Suprapubic skin (tissue), 4 donors: Measurements from ENCODE around the gene LYL1. TPM values are rescaled to one million over a fixed set of nuclear protein-coding genes. Genes with fewer than 3 reads are reported as not detected.
A peak's percentile ranks its signal among the peaks of the same experiment; 100 is the strongest.

Source experiments
- DNase-seq, 2 donors: peaks; one replicate each; pipeline ENCODE4 v3.0.0-alpha.2; 2019; ENCODE audit warnings: low spot score in 2 of 2
- H3K27ac ChIP-seq: fragments of 200-600 bp; sonication (generic); one replicate; pipeline ENCODE4 v1.5.1; 2019
- H3K27me3 ChIP-seq: fragments of 200-600 bp; sonication (generic); one replicate; pipeline ENCODE4 v1.5.1; 2019
- H3K36me3 ChIP-seq: fragments of 200-600 bp; sonication (generic); one replicate; pipeline ENCODE4 v1.5.1; 2019
- H3K4me1 ChIP-seq: fragments of 200-600 bp; sonication (generic); one replicate; pipeline ENCODE4 v1.5.1; 2019
- H3K4me3 ChIP-seq: fragments of 200-600 bp; sonication (generic); one replicate; pipeline ENCODE4 v1.5.1; 2019; ENCODE audit warnings: mild to moderate bottlenecking
- H3K9me3 ChIP-seq: fragments of 200-600 bp; sonication (generic); one replicate; pipeline ENCODE4 v1.5.1; 2019
- CTCF ChIP-seq, 2 donors: fragments of 200-600 bp in 1 of 2; fragments of 450-650 bp in 1 of 2; sonication (generic) in 1 of 2; IDR thresholded peaks; one replicate each; pipeline ENCODE4 v1.5.1; 2016 to 2019; ENCODE audit warnings: antibody characterized with exemption in 2 of 2, mild to moderate bottlenecking in 1 of 2, moderate library complexity in 1 of 2
- EP300 ChIP-seq: sonication (generic); formaldehyde crosslinking; IDR thresholded peaks from one replicate; pipeline ENCODE4 v1.6.1; 2017; ENCODE audit warnings: antibody characterized with exemption
- POLR2A ChIP-seq, 2 donors: fragments of 450-650 bp; IDR thresholded peaks; one replicate each; pipeline ENCODE4 v1.6.1; 2017; ENCODE audit warnings: antibody characterized with exemption in 2 of 2, mild to moderate bottlenecking in 2 of 2, moderate library complexity in 2 of 2
- POLR2AphosphoS5 ChIP-seq, 3 donors: sonication (generic); formaldehyde crosslinking; IDR thresholded peaks; one replicate each; pipeline ENCODE4 v1.6.1; 2017; ENCODE audit warnings: antibody characterized with exemption in 3 of 3
- WGBS: methylation state at CpG from one replicate; pipeline ENCODE4 v1.1.5; 2018; 5-methylcytosine and 5-hydroxymethylcytosine counted together
- total RNA-seq, 4 donors: library from RNA; depleted of rRNA; stranded (reverse); fragments of >200 nt; gene quantifications; one replicate each; pipeline ENCODE4 v1.1.0, GENCODE V29; 2016

The LYL1 gene
- total RNA-seq, 4 donors from 2014 or later, result 1.5 to 2.7 (median 2.2) TPM

- Histone ChIP-seq H3K4me3 (peak overlapping the region; percentile 14), H3K9me3 (no peaks in the 10 kb centered on the region), H3K27me3 (no peaks in the 10 kb centered on the region), H3K36me3 (peaks cover 17% of the 10 kb centered on the region), H3K4me1 (peaks cover 65% of the 10 kb centered on the region), H3K27ac (peak overlapping the region; percentile 72)
- no peak for DNase-seq
- 42% methylated on average over 16 of the region's 20 CpGs for WGBS
- no peak for TF ChIP-seq EP300
- TF ChIP-seq CTCF (IDR thresholded peaks at IDR 0.05), result no peak
- no peak for TF ChIP-seq POLR2A (IDR thresholded peaks at IDR 0.05)
- TF ChIP-seq POLR2AphosphoS5 (IDR thresholded peaks at IDR 0.05), result no peak
Observed at GRCh38 chr19:13069415-13070359, 33.0 kb downstream of the LYL1 start.

GRCh38 chr19:13068085-13068846, 34.4 kb downstream of the LYL1 start:
- H3K36me3 ChIP-seq, result peaks cover 5% of the 10 kb centered on the region

GRCh38 chr19:13066933-13067807, 35.5 kb downstream of the LYL1 start:
- TF ChIP-seq POLR2AphosphoS5 (IDR thresholded peaks at IDR 0.05) (no peak), CTCF (IDR thresholded peaks at IDR 0.05) (no peak), EP300 (no peak), POLR2A (IDR thresholded peaks at IDR 0.05) (no peak)
- H3K9me3 ChIP-seq, result no peaks in the 10 kb centered on the region
- H3K27ac ChIP-seq, result peak overlapping the region; percentile 72
- WGBS, result 51% methylated on average over 7 of the region's 17 CpGs
- peaks cover 83% of the 10 kb centered on the region for H3K4me1 ChIP-seq
- no peak overlapping the region for H3K4me3 ChIP-seq
- H3K36me3 ChIP-seq, result no peaks in the 10 kb centered on the region
- H3K27me3 ChIP-seq, result no peaks in the 10 kb centered on the region
- DNase-seq, result no peak

More at GRCh38 chr19:13068085-13068846, 34.4 kb downstream of the LYL1 start:
- DNase-seq, result no peak
- no peak for TF ChIP-seq POLR2A (IDR thresholded peaks at IDR 0.05)
- TF ChIP-seq CTCF (IDR thresholded peaks at IDR 0.05), result no peak
- TF ChIP-seq EP300, result no peak
- TF ChIP-seq POLR2AphosphoS5 (IDR thresholded peaks at IDR 0.05), result no peak
- 49% methylated on average over 4 of the region's 6 CpGs for WGBS
- Histone ChIP-seq H3K9me3 (no peaks in the 10 kb centered on the region), H3K27ac (peak overlapping the region; percentile 72), H3K4me3 (no peak overlapping the region), H3K4me1 (peaks cover 72% of the 10 kb centered on the region), H3K27me3 (no peaks in the 10 kb centered on the region)

GRCh38 chr19:13066226-13066625, 36.4 kb downstream of the LYL1 start:
- TF ChIP-seq EP300, result no peak
- no peak for TF ChIP-seq POLR2AphosphoS5 (IDR thresholded peaks at IDR 0.05)
- TF ChIP-seq CTCF (IDR thresholded peaks at IDR 0.05), result no peak
- no peak for TF ChIP-seq POLR2A (IDR thresholded peaks at IDR 0.05)
- no peak for DNase-seq
- 60% methylated on average over 5 of the region's 5 CpGs for WGBS
- no peaks in the 10 kb centered on the region for H3K27me3 ChIP-seq
- H3K4me1 ChIP-seq, result peaks cover 89% of the 10 kb centered on the region
- no peak overlapping the region for H3K4me3 ChIP-seq
- H3K36me3 ChIP-seq, result no peaks in the 10 kb centered on the region
- H3K27ac ChIP-seq, result peak overlapping the region; percentile 57
- no peaks in the 10 kb centered on the region for H3K9me3 ChIP-seq
